WTC11 (cell line): ENCODE measurements around the gene PCIF1. TPM values are rescaled to one million over a fixed set of nuclear protein-coding genes. Genes with fewer than 3 reads are reported as not detected.
A peak's percentile ranks its signal among the peaks of the same experiment; 100 is the strongest.

Source experiments
- ATAC-seq: fragments of 200-7000 bp; cut with Tn5 transposase; 2 replicates; pipeline ENCODE4 v1.10.0; 2021; ENCODE audit warnings: mild to moderate bottlenecking, moderate library complexity
- CTCF ChIA-PET: fragments of 300-600 bp; sonication (Branson Sonifier 250); formaldehyde crosslinking; loops from one replicate; lab custom pipeline; 2021; ENCODE audit warnings: antibody characterized with exemption; lab: Charles Lee
- POLR2A ChIA-PET: fragments of 350-600 bp; sonication (Branson Sonifier 250); formaldehyde crosslinking; loops from one replicate; lab custom pipeline; 2021; ENCODE audit warnings: antibody characterized with exemption; lab: Charles Lee
- DNase-seq: peaks from one replicate; pipeline ENCODE4 v3.0.0; 2021; ENCODE audit warnings: low spot score
- H3K27ac Mint-ChIP-seq: 2 replicates; pipeline ENCODE4 v1.8.0; 2021; ENCODE audit warnings: mixed read lengths
- H3K27me3 Mint-ChIP-seq: 2 replicates; pipeline ENCODE4 v1.8.0; 2021; ENCODE audit warnings: low read depth, mild to moderate bottlenecking, moderate library complexity, mixed read lengths
- H3K36me3 Mint-ChIP-seq: 2 replicates; pipeline ENCODE4 v1.8.0; 2021; ENCODE audit warnings: mixed read lengths
- H3K4me1 Mint-ChIP-seq: 2 replicates; pipeline ENCODE4 v1.8.0; 2022; ENCODE audit warnings: mixed read lengths
- H3K4me3 Mint-ChIP-seq: 2 replicates; pipeline ENCODE4 v1.8.0; 2021; ENCODE audit warnings: mild to moderate bottlenecking, moderate library complexity, mixed read lengths
- H3K9me3 Mint-ChIP-seq: 2 replicates; pipeline ENCODE4 v1.8.0; 2021; ENCODE audit warnings: mixed read lengths
- AFF4 ChIP-seq: sonication (generic); formaldehyde crosslinking; IDR thresholded peaks from 2 replicates; pipeline ENCODE4 v1.8.1; 2023; ENCODE audit warnings: mild to moderate bottlenecking, missing genetic modification reagents, borderline replicate concordance
- ATF3 ChIP-seq: sonication (generic); formaldehyde crosslinking; conservative IDR thresholded peaks from 2 replicates; pipeline ENCODE4 v1.8.1; 2022; ENCODE audit warnings: mild to moderate bottlenecking, missing genetic modification reagents
- CREB1 ChIP-seq: sonication (generic); formaldehyde crosslinking; IDR thresholded peaks from 2 replicates; pipeline ENCODE4 v1.8.0; 2023; ENCODE audit warnings: mild to moderate bottlenecking, missing genetic modification reagents
- CTCF ChIP-seq: fragments of 200-600 bp; IDR thresholded peaks from 2 replicates; pipeline ENCODE4 v1.8.0; 2022; ENCODE audit warnings: antibody characterized with exemption
- ETV6 ChIP-seq: sonication (generic); formaldehyde crosslinking; IDR thresholded peaks from 2 replicates; pipeline ENCODE4 v1.8.1; 2022; ENCODE audit warnings: mild to moderate bottlenecking, missing genetic modification reagents
- FOXP1 ChIP-seq: sonication (generic); formaldehyde crosslinking; IDR thresholded peaks from 2 replicates; pipeline ENCODE4 v1.8.0; 2022; ENCODE audit warnings: missing genetic modification reagents, mild to moderate bottlenecking, moderate library complexity, borderline replicate concordance
- KAT7 ChIP-seq: sonication (generic); formaldehyde crosslinking; IDR thresholded peaks from 2 replicates; pipeline ENCODE4 v1.8.1; 2023; ENCODE audit warnings: missing genetic modification reagents, mild to moderate bottlenecking, borderline replicate concordance
- MAX ChIP-seq: sonication (generic); formaldehyde crosslinking; IDR thresholded peaks from 2 replicates; pipeline ENCODE4 v1.8.0; 2022; ENCODE audit warnings: mild to moderate bottlenecking, missing genetic modification reagents
- NFATC4 ChIP-seq: fragments of 250-450 bp; sonication (Bioruptor Pico); IDR thresholded peaks from 2 replicates; pipeline ENCODE4 v1.9.0; 2021; ENCODE audit warnings: mild to moderate bottlenecking
- NFYB ChIP-seq: sonication (generic); formaldehyde crosslinking; conservative IDR thresholded peaks from 2 replicates; pipeline ENCODE4 v1.8.0; 2022; ENCODE audit warnings: low read depth, missing genetic modification reagents
- NR3C1 ChIP-seq: sonication (generic); formaldehyde crosslinking; conservative IDR thresholded peaks from 2 replicates; pipeline ENCODE4 v1.8.1; 2023; ENCODE audit warnings: low read depth, mild to moderate bottlenecking, missing genetic modification reagents
- PRRX2 ChIP-seq: fragments of 250-450 bp; sonication (Bioruptor Pico); IDR thresholded peaks from 2 replicates; pipeline ENCODE4 v1.8.0; 2021; ENCODE audit warnings: mild to moderate bottlenecking
- RELA ChIP-seq: sonication (generic); formaldehyde crosslinking; IDR thresholded peaks from 2 replicates; pipeline ENCODE4 v1.8.1; 2022; ENCODE audit warnings: missing genetic modification reagents, mild to moderate bottlenecking, borderline replicate concordance
- SMAD3 ChIP-seq: sonication (generic); formaldehyde crosslinking; IDR thresholded peaks from 2 replicates; pipeline ENCODE4 v1.8.0; 2022; ENCODE audit warnings: missing genetic modification reagents, mild to moderate bottlenecking, borderline replicate concordance
- TEAD1 ChIP-seq: sonication (generic); formaldehyde crosslinking; IDR thresholded peaks from 2 replicates; pipeline ENCODE4 v1.8.0; 2022; ENCODE audit warnings: mild to moderate bottlenecking, missing genetic modification reagents
- TP53 ChIP-seq: sonication (generic); formaldehyde crosslinking; IDR thresholded peaks from 2 replicates; pipeline ENCODE4 v1.8.1; 2023; ENCODE audit warnings: mild to moderate bottlenecking, missing genetic modification reagents
- ZBTB21 ChIP-seq: sonication (generic); formaldehyde crosslinking; IDR thresholded peaks from 2 replicates; pipeline ENCODE4 v1.8.1; 2023; ENCODE audit warnings: mild to moderate bottlenecking, missing genetic modification reagents, borderline replicate concordance
- ZNF138 ChIP-seq: sonication (generic); formaldehyde crosslinking; conservative IDR thresholded peaks from 2 replicates; pipeline ENCODE4 v1.8.1; 2022; ENCODE audit warnings: mild to moderate bottlenecking, moderate library complexity, missing genetic modification reagents
- ZNF219 ChIP-seq: sonication (generic); formaldehyde crosslinking; IDR thresholded peaks from 2 replicates; pipeline ENCODE4 v1.8.0; 2023; ENCODE audit warnings: missing genetic modification reagents, mild to moderate bottlenecking, borderline replicate concordance
- ZNF232 ChIP-seq: sonication (generic); formaldehyde crosslinking; IDR thresholded peaks from 2 replicates; pipeline ENCODE4 v1.8.0; 2022; ENCODE audit warnings: mild to moderate bottlenecking, missing genetic modification reagents
- total RNA-seq: library from RNA; stranded (reverse); gene quantifications from 3 replicates; pipeline ENCODE4 v1.2.3, GENCODE V29; 2021
- TF ChIP-seq, protein P1 (sequence below): sonication (generic); formaldehyde crosslinking; IDR thresholded peaks from 2 replicates; pipeline ENCODE4 v1.8.1; 2023; ENCODE audit warnings: mild to moderate bottlenecking, moderate library complexity, missing genetic modification reagents
- TF ChIP-seq, protein P2 (sequence below): sonication (generic); formaldehyde crosslinking; IDR thresholded peaks from 2 replicates; pipeline ENCODE4 v1.8.0; 2022; ENCODE audit warnings: missing genetic modification reagents
- TF ChIP-seq, protein P3 (sequence below): sonication (generic); formaldehyde crosslinking; IDR thresholded peaks from 2 replicates; pipeline ENCODE4 v1.8.1; 2023; ENCODE audit warnings: mild to moderate bottlenecking, missing genetic modification reagents, moderate library complexity

PCIF1 gene
- total RNA-seq, 1 experiment from 2014 or later = 42.2 TPM

DNA sequence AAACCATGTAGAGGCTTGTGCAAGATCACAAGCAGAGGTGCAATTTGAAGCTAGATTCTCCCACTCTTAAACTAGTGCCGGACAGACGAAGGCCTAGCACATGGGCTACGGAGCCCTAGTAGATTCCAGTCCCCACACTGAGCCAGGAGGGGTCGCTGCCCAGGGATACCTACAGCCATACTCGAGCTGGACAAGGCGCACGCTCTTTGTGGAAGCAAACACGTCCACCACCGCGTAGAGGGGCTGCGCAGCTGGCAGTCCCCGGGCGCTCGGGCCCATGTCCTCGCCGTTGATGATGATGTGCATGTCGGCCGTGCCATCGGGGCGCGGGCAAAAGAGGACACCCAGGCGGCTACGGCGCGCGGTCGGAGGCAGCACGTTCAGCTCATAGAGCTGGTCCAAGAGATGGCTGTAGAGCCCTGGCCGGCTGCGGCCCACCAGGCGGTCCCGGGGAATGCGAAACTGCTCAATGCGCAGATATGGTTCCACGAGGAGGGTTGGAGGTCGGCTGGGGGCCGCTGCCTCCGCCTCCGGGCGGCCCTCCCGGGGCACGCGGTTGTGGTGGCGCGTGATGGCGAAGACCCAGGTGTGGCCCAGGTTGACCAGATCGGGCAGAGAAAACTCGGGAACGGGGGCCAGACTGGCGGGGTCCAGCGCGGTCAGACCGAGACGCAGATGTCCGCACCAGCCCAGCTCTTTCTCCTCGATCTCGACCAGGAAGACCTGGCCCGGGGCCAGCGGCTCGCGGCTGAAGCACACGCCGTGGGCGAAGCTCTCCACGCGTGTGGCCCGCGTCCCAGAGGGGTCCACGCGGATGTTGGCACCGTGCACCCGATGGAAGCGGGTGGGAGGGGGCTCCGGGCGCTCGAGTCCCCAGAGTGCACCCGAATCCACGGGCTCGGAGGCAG, 44.2 kb upstream of the PCIF1 start:
- CTCF ChIA-PET = interaction anchor here (0.6 to 3.0 kb wide), 45 partner anchors 8 to 328 kb away, joined by 3 to 38 read pairs (median 6); partner anchors contain the start of genes PCIF1, PLTP, SNX21 and TNNC2
- Mint-ChIP-seq H3K36me3 (peaks cover 4% of the 10 kb centered on the region), H3K4me1 (peaks cover 12% of the 10 kb centered on the region), H3K4me3 (peak overlapping the region; percentile 87), H3K9me3 (no peaks in the 10 kb centered on the region), H3K27me3 (no peaks in the 10 kb centered on the region; the same call in 1 of the 2 replicates), H3K27ac (no peak overlapping the region)
- DNase-seq (peak; percentile 89), ATAC-seq (peak; percentile 80)
- POLR2A ChIA-PET = interaction anchor here (0.7 to 2.2 kb wide), 7 partner anchors 9 to 67 kb away, joined by 3 to 19 read pairs (median 8); partner anchors contain the start of genes PCIF1, PLTP and ZSWIM1
- TF ChIP-seq ZBTB21 (CRISPR knock-in tag) (0 out of 2 replicates have a peak, but pooled peaks have one; percentile 59), SMAD3 (CRISPR knock-in tag) (peak; percentile 42; the same call in 1 of the 2 replicates), ETV6 (no peak), KAT7 (CRISPR knock-in tag) (0 out of 2 replicates have a peak, but pooled peaks have one; percentile 32), ATF3 (no peak), PRRX2 (CRISPR knock-in tag) (no peak), CREB1 (CRISPR knock-in tag) (0 out of 2 replicates have a peak, but pooled peaks have one; percentile 44), AFF4 (0 out of 2 replicates have a peak, but pooled peaks have one; percentile 15), ZNF219 (CRISPR knock-in tag) (no peak), TP53 (peak; percentile 50; the same call in 1 of the 2 replicates), NFATC4 (CRISPR knock-in tag) (no peak), RELA (peak; percentile 56; the same call in 1 of the 2 replicates), CTCF (peak; percentile 35; the same call in 1 of the 2 replicates), TEAD1 (CRISPR knock-in tag) (peak; percentile 54; the same call in 1 of the 2 replicates), NFYB (CRISPR knock-in tag) (no peak), NR3C1 (CRISPR knock-in tag) (0 out of 2 replicates have a peak, but pooled peaks have one; percentile 70), ZNF138 (CRISPR knock-in tag) (0 out of 2 replicates have a peak, but pooled peaks have one; percentile 65), MAX (CRISPR knock-in tag) (peak; percentile 92), ZNF232 (CRISPR knock-in tag) (peak; percentile 81), FOXP1 (CRISPR knock-in tag) (no peak)
- TF ChIP-seq, protein P1, sequence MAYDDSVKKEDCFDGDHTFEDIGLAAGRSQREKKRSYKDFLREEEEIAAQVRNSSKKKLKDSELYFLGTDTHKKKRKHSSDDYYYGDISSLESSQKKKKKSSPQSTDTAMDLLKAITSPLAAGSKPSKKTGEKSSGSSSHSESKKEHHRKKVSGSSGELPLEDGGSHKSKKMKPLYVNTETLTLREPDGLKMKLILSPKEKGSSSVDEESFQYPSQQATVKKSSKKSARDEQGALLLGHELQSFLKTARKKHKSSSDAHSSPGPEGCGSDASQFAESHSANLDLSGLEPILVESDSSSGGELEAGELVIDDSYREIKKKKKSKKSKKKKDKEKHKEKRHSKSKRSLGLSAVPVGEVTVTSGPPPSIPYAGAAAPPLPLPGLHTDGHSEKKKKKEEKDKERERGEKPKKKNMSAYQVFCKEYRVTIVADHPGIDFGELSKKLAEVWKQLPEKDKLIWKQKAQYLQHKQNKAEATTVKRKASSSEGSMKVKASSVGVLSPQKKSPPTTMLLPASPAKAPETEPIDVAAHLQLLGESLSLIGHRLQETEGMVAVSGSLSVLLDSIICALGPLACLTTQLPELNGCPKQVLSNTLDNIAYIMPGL (CRISPR knock-in tag) = peak; percentile 96
- TF ChIP-seq, protein P2, sequence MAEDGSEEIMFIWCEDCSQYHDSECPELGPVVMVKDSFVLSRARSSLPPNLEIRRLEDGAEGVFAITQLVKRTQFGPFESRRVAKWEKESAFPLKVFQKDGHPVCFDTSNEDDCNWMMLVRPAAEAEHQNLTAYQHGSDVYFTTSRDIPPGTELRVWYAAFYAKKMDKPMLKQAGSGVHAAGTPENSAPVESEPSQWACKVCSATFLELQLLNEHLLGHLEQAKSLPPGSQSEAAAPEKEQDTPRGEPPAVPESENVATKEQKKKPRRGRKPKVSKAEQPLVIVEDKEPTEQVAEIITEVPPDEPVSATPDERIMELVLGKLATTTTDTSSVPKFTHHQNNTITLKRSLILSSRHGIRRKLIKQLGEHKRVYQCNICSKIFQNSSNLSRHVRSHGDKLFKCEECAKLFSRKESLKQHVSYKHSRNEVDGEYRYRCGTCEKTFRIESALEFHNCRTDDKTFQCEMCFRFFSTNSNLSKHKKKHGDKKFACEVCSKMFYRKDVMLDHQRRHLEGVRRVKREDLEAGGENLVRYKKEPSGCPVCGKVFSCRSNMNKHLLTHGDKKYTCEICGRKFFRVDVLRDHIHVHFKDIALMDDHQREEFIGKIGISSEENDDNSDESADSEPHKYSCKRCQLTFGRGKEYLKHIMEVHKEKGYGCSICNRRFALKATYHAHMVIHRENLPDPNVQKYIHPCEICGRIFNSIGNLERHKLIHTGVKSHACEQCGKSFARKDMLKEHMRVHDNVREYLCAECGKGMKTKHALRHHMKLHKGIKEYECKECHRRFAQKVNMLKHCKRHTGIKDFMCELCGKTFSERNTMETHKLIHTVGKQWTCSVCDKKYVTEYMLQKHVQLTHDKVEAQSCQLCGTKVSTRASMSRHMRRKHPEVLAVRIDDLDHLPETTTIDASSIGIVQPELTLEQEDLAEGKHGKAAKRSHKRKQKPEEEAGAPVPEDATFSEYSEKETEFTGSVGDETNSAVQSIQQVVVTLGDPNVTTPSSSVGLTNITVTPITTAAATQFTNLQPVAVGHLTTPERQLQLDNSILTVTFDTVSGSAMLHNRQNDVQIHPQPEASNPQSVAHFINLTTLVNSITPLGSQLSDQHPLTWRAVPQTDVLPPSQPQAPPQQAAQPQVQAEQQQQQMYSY (CRISPR knock-in tag) = no peak
- TF ChIP-seq, protein P3, sequence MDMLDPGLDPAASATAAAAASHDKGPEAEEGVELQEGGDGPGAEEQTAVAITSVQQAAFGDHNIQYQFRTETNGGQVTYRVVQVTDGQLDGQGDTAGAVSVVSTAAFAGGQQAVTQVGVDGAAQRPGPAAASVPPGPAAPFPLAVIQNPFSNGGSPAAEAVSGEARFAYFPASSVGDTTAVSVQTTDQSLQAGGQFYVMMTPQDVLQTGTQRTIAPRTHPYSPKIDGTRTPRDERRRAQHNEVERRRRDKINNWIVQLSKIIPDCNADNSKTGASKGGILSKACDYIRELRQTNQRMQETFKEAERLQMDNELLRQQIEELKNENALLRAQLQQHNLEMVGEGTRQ (CRISPR knock-in tag) = peak; percentile 58
